HepG2 (cell line): ENCODE data around the gene CAMK2D. TPM values are rescaled to one million over a fixed set of nuclear protein-coding genes. Genes with fewer than 3 reads are reported as not detected.
A peak's percentile ranks its signal among the peaks of the same experiment; 100 is the strongest.

Source experiments
- CBX2 ChIP-seq, 2 experiments: fragments of 200-600 bp in 1 of 2; sonication (generic); formaldehyde crosslinking in 1 of 2; IDR thresholded peaks; 2 replicates each; pipeline versions ENCODE4 v1.7.0 to v1.8.1; 2018 to 2022; ENCODE audit warnings: low read depth in 2 of 2, low read length in 1 of 2, mild to moderate bottlenecking in 1 of 2, missing genetic modification reagents in 1 of 2
- ELF1 ChIP-seq: sonication (generic); formaldehyde crosslinking; IDR thresholded peaks from 2 replicates; pipeline ENCODE4 v1.4.0; 2020; ENCODE audit warnings: missing genetic modification reagents
- ELF3 ChIP-seq: IDR thresholded peaks from 2 replicates; pipeline ENCODE4 v1.6.1; 2016; ENCODE audit warnings: missing genetic modification reagents, missing compliant biosample characterization
- FOXJ3 ChIP-seq: sonication (generic); formaldehyde crosslinking; IDR thresholded peaks from 2 replicates; pipeline ENCODE4 v1.4.0; 2020; ENCODE audit warnings: missing genetic modification reagents, mild to moderate bottlenecking, borderline replicate concordance
- GATAD2A ChIP-seq: IDR thresholded peaks from 2 replicates; pipeline ENCODE4 v1.6.1; 2016
- HHEX ChIP-seq: IDR thresholded peaks from 2 replicates; pipeline ENCODE4 v1.6.1; 2016; ENCODE audit warnings: control low read depth
- MIER3 ChIP-seq: IDR thresholded peaks from 2 replicates; pipeline ENCODE4 v1.6.1; 2016; ENCODE audit warnings: missing compliant biosample characterization, borderline replicate concordance
- NPAS2 ChIP-seq: sonication (generic); formaldehyde crosslinking; IDR thresholded peaks from 2 replicates; pipeline ENCODE4 v1.8.0; 2022; ENCODE audit warnings: mild to moderate bottlenecking, missing genetic modification reagents, borderline replicate concordance
- ONECUT2 ChIP-seq: sonication (generic); formaldehyde crosslinking; IDR thresholded peaks from 2 replicates; pipeline ENCODE4 v1.4.0; 2020; ENCODE audit warnings: missing genetic modification reagents
- SCMH1 ChIP-seq: sonication (generic); formaldehyde crosslinking; IDR thresholded peaks from 2 replicates; pipeline ENCODE4 v1.9.0; 2021; ENCODE audit warnings: missing genetic modification reagents, mild to moderate bottlenecking, borderline replicate concordance
- SNAPC4 ChIP-seq: sonication (generic); formaldehyde crosslinking; IDR thresholded peaks from 2 replicates; pipeline ENCODE4 v1.4.0; 2020; ENCODE audit warnings: mild to moderate bottlenecking, missing genetic modification reagents
- YY1 ChIP-seq: IDR thresholded peaks from 2 replicates; pipeline ENCODE4 v1.6.1; 2011; ENCODE audit warnings: low read length, low read depth, moderate library complexity, mild to moderate bottlenecking; ENCODE audit not compliant: insufficient read depth, insufficient replicate concordance
- ZFP36 ChIP-seq: fragments of 150-350 bp; IDR thresholded peaks from 2 replicates; pipeline ENCODE4 v1.6.1; 2018; ENCODE audit warnings: borderline replicate concordance, low read length, low read depth; ENCODE audit not compliant: partially characterized antibody
- ZFP36L1 ChIP-seq: sonication (generic); formaldehyde crosslinking; IDR thresholded peaks from 2 replicates; pipeline ENCODE4 v1.8.0; 2022; ENCODE audit warnings: mild to moderate bottlenecking, missing genetic modification reagents, moderate library complexity
- ZNF256 ChIP-seq: sonication (generic); formaldehyde crosslinking; conservative IDR thresholded peaks from 2 replicates; pipeline ENCODE4 v1.4.0; 2020; ENCODE audit warnings: missing genetic modification reagents
- ZNF574 ChIP-seq: sonication (generic); formaldehyde crosslinking; IDR thresholded peaks from 2 replicates; pipeline ENCODE4 v1.4.0; 2020; ENCODE audit warnings: missing genetic modification reagents
- ZNF782 ChIP-seq: sonication (generic); formaldehyde crosslinking; IDR thresholded peaks from 2 replicates; pipeline ENCODE4 v1.4.0; 2020; ENCODE audit warnings: missing genetic modification reagents, mild to moderate bottlenecking, borderline replicate concordance
- polyA plus RNA-seq, 8 experiments: library from polyadenylated mRNA; depleted of rRNA in 3 of 8; stranded (reverse) in 7 of 8; unstranded in 1 of 8; fragments of >200 nt; fragmentation: Illumina TruSeq in 4 of 8; extraction: Trizol in 4 of 8; gene quantifications; 2 replicates each; pipeline versions ENCODE4 v1.2.1 to v1.2.3, GENCODE V29; 2011 to 2016; ENCODE audit warnings: low read depth in 4 of 8, missing spikeins in 1 of 8, mixed read lengths in 1 of 8; ENCODE audit not compliant: insufficient read depth in 1 of 8
- total RNA-seq, 5 experiments: library from RNA; depleted of rRNA; stranded (reverse); fragments of >200 nt; fragmentation: Illumina TruSeq; extraction: Trizol; gene quantifications; 2 replicates each; pipeline ENCODE4 v1.2.3, GENCODE V29; 2016; ENCODE audit warnings: low read depth in 1 of 5
- TF ChIP-seq, protein P1 (sequence below): sonication (generic); formaldehyde crosslinking; IDR thresholded peaks from 2 replicates; pipeline ENCODE4 v1.8.1; 2023; ENCODE audit warnings: mild to moderate bottlenecking, moderate library complexity, missing genetic modification reagents
- TF ChIP-seq, protein P2 (sequence below): sonication (generic); IDR thresholded peaks from 2 replicates; pipeline ENCODE4 v1.6.1; 2016; ENCODE audit warnings: low read depth, borderline replicate concordance

The CAMK2D gene
- total and polyA plus RNA-seq, 2 of the 13 experiments (the other 11 are each of a cell fraction or from before 2014, with no cell fraction given), result 18.0 to 65.4 TPM

DNA sequence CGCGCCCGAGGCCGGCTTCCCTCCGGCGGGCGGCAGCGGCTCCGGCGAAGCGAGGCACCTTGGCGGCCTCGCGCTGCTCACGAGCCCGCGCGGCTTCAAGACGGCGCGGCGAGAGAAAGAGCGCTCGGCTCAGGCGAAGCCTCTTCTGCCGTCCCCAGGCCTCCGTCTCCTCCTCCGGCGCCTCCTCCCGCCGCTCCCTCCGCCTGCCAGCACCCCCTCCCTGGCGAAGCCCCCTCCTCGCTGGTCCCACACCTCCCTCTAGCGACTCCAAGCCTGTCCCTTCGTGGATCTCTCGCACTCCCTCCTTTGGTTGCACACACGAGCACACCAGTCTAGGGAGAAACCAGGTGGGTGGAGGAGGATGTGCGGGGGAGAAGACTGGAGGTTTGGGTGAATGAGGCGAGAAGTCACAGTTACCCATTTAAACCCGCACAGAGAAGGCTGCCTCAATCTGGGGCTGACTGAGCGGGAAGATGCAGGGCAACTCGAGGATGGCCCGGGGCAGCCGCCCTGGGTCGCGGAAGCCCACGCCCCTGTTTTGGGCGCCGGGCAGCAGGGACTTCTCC lies at the start of gene CAMK2D (continued):
- TF ChIP-seq ZNF574 (CRISPR knock-in tag), result peak; percentile 74
- peak; percentile 17; the same call in 1 of the 2 replicates for TF ChIP-seq GATAD2A (CRISPR knock-in tag)
- peak; percentile 13; the same call in 1 of the 2 replicates for TF ChIP-seq SNAPC4 (CRISPR knock-in tag)
- no peak for TF ChIP-seq ZFP36
- no peak; the same call in 1 of the 2 replicates for TF ChIP-seq HHEX
- TF ChIP-seq ZFP36L1, result no peak
- no peak for TF ChIP-seq ELF1 (CRISPR knock-in tag)
- no peak for TF ChIP-seq NPAS2 (CRISPR knock-in tag)
- peak; percentile 22; the same call in 1 of the 2 replicates for TF ChIP-seq ELF3
- no peak for TF ChIP-seq CBX2 (IDR thresholded peaks at IDR 0.05; ENCODE audit: low read depth, low read length)
- no peak for TF ChIP-seq CBX2 (CRISPR knock-in tag; IDR thresholded peaks at IDR 0.05; ENCODE audit: low read depth)
- TF ChIP-seq MIER3, result no peak; the same call in 1 of the 2 replicates
- TF ChIP-seq, protein P1, sequence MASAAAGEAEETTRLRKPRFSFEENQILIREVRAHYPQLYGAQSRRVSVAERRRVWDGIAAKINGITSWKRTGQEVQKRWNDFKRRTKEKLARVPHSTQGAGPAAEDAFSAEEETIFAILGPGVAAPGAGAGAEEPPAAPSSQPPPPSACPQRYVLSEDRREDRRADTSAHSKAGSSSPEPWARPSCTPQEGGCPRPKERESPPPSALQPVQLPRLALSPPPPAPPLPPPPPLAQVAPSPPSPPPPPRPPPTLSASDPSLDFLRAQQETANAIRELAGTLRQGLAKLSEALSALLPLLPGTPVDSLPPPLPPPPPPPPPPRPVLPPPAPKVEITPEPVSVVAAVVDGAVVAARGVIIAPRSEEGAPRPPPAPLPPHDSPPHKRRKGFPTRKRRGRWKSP (CRISPR knock-in tag), result no peak
- TF ChIP-seq YY1, result peak; percentile 7
- TF ChIP-seq FOXJ3 (CRISPR knock-in tag), result no peak
- TF ChIP-seq, protein P2, sequence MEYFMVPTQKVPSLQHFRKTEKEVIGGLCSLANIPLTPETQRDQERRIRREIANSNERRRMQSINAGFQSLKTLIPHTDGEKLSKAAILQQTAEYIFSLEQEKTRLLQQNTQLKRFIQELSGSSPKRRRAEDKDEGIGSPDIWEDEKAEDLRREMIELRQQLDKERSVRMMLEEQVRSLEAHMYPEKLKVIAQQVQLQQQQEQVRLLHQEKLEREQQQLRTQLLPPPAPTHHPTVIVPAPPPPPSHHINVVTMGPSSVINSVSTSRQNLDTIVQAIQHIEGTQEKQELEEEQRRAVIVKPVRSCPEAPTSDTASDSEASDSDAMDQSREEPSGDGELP, result 0 out of 2 replicates have a peak, but pooled peaks have one; percentile 19
- no peak for TF ChIP-seq ONECUT2 (CRISPR knock-in tag)
- no peak for TF ChIP-seq ZNF256 (CRISPR knock-in tag)
- no peak for TF ChIP-seq ZNF782 (CRISPR knock-in tag)
- no peak for TF ChIP-seq SCMH1 (CRISPR knock-in tag)
